ENCODE results near the gene RTP2. TPM values are rescaled to one million over a fixed set of nuclear protein-coding genes. Genes with fewer than 3 reads are reported as not detected.

Gene RTP2
- polyA plus RNA-seq, 1 donor: not detected

DNA sequence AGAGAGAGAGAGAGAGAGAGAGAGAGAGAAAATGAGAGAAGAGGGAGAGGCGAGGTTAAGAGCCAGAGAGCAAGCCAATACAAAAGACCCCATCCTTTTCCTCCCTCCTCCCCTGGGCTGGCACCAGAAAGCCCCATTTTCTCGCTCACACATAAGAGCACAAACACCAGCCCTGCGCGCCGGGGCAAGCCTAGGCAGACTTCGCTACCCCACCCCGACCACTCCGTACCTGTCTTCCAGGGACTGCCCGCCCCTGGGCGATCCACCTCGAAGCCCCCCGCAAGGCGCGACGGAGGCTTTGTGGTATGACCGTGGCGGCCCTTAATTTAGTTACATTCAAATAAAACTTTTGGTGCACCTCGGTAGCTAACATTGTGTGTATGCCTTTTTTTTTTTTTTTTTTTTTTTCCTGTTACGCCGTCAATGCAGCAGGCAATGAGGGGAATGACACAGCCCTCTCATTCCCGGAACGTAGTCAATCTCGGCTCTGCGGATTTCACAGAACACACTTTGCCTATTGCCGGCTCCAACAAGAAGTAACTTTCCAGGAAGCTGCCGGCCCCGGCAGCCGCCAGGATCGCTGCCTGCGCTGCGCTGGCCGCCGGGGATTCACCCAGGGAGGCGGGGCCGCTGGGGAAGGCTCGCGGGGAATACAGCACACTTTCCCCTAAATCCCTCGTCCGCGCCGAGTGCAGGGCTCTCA lies 35.2 kb upstream of the RTP2 start:
- Histone ChIP-seq H3K27ac (ENCODE audit: low read length) (peak overlapping the region; percentile 72), H3K9me3 (ENCODE audit: control insufficient read depth, low read depth, low read length) (no peaks in the 10 kb centered on the region), H3K27me3 (ENCODE audit: control insufficient read depth, insufficient read depth, low read length) (no peaks in the 10 kb centered on the region), H3K4me1 (ENCODE audit: control insufficient read depth, insufficient read depth, low read length) (peaks cover 12% of the 10 kb centered on the region), H3K4me3 (ENCODE audit: low read length) (peak overlapping the region; percentile 73), H3K36me3 (ENCODE audit: control insufficient read depth, insufficient read depth, low read length) (no peaks in the 10 kb centered on the region)
- DNase-seq: peak; percentile 41 to 73
- WGBS (ENCODE audit: insufficient coverage, low lambda C conversion rate): no CpG with 5 or more reads among the region's 41 CpGs

DNA sequence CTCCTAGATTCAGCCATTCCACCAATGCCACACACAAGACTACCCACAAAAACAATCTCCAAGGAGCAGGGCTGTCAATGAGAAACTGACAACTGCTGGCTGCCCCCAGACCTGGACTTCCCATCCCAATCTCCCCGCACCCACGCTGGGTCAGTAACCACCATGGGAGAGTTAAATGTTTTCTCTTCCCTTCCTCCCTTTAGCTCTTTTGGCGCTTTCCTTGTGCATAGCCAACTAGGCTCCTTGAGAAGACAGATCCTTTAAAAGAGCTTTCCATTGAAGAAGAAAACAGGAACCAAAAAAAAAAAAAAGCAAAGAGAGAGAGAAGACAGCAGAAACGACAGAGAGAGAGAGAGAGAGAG lies 34.6 kb upstream of the RTP2 start:
- WGBS (ENCODE audit: insufficient coverage, low lambda C conversion rate): no CpG with 5 or more reads among the region's 4 CpGs
- DNase-seq: peak in 1 of 2 donors; percentile 11
- no peak overlapping the region for H3K27ac ChIP-seq (ENCODE audit: low read length)

DNA sequence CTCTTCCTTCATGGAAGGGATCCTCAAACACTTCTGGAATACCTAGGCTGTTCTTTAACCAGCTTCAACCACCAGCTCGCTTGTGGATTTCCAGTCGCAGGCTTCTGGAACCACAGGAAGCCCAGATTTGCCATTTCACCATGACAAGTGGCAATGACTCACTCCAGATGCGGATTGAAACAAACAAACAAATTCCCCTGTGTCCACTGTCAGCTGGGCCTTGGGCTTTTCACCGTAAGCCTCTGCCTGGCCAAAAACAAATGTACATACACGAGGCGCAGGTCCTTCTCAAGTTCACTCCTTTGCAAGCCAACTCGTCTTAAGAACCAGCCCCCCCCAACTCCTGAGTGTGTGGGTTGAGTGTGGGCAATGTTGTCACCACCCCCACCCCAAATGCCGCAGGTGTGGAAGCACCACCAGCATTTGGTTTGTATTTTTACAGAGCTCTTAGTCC lies 34.1 kb upstream of the RTP2 start:
- no CpG with 5 or more reads among the region's 8 CpGs for WGBS (ENCODE audit: insufficient coverage, low lambda C conversion rate)
- no peak overlapping the region for H3K27ac ChIP-seq (ENCODE audit: low read length)
- no peaks in the 10 kb centered on the region for H3K36me3 ChIP-seq (ENCODE audit: control insufficient read depth, insufficient read depth, low read length)
- no peaks in the 10 kb centered on the region for H3K9me3 ChIP-seq (ENCODE audit: control insufficient read depth, low read depth, low read length)
- H3K27me3 ChIP-seq (ENCODE audit: control insufficient read depth, insufficient read depth, low read length): no peaks in the 10 kb centered on the region
- no peak for DNase-seq
- H3K4me3 ChIP-seq (ENCODE audit: low read length): no peak overlapping the region
- peaks cover 8% of the 10 kb centered on the region for H3K4me1 ChIP-seq (ENCODE audit: control insufficient read depth, insufficient read depth, low read length)

More for the DNA sequence above, 34.6 kb upstream of the RTP2 start:
- no peaks in the 10 kb centered on the region for H3K9me3 ChIP-seq (ENCODE audit: control insufficient read depth, low read depth, low read length)
- peak overlapping the region; percentile 73 for H3K4me3 ChIP-seq (ENCODE audit: low read length)
- H3K27me3 ChIP-seq (ENCODE audit: control insufficient read depth, insufficient read depth, low read length): no peaks in the 10 kb centered on the region
- peaks cover 8% of the 10 kb centered on the region for H3K4me1 ChIP-seq (ENCODE audit: control insufficient read depth, insufficient read depth, low read length)
- no peaks in the 10 kb centered on the region for H3K36me3 ChIP-seq (ENCODE audit: control insufficient read depth, insufficient read depth, low read length)

DNA sequence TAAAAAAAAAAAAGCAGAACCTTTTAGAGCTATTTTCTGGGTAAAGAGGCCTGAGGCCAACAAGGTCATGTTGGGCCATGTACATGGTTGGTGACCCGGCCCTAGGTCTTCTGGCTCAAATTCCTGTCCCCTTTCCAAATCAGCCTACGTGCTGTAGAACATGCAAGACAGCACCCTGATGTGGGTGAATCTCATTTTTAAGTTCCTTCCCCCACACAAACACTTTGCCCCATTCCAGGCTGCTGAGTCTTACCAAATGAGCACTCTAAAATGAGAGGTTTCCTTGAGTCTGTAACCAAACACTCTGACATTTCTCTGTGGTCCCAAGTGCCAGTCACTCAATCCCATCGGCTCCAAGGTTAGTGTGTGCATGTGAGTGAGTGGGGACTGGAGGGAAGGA lies 33.5 kb upstream of the RTP2 start:
- WGBS (ENCODE audit: insufficient coverage, low lambda C conversion rate): no CpG with 5 or more reads among the region's 3 CpGs
- Histone ChIP-seq H3K9me3 (ENCODE audit: control insufficient read depth, low read depth, low read length) (no peaks in the 10 kb centered on the region), H3K36me3 (ENCODE audit: control insufficient read depth, insufficient read depth, low read length) (no peaks in the 10 kb centered on the region), H3K4me3 (ENCODE audit: low read length) (no peak overlapping the region), H3K27ac (ENCODE audit: low read length) (no peak overlapping the region), H3K4me1 (ENCODE audit: control insufficient read depth, insufficient read depth, low read length) (peaks cover 8% of the 10 kb centered on the region), H3K27me3 (ENCODE audit: control insufficient read depth, insufficient read depth, low read length) (no peaks in the 10 kb centered on the region)
- no peak for DNase-seq

DNA sequence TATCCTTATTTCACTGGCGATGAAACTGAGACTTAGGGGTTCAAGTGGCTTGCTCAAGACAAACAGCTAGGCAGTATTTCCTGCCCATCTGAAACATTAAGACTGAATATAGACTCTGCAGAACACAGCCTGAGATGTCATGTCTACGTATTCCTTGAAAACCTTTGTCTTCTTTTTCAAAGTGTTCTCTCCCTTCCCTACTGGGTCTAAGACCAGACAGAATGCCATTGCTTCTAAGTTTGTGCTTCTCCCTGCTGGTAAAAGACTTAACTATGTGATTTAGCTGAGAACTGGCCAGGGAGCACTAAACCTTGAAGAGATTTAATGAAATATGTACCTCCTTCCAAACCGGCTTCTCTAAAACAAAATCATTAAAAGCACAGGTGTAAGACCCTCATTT lies 33.0 kb upstream of the RTP2 start:
- H3K36me3 ChIP-seq (ENCODE audit: control insufficient read depth, insufficient read depth, low read length): no peaks in the 10 kb centered on the region
- no peak overlapping the region for H3K27ac ChIP-seq (ENCODE audit: low read length)
- no peak overlapping the region for H3K4me3 ChIP-seq (ENCODE audit: low read length)
- no peak for DNase-seq
- 100% methylated on average over 1 of the region's 3 CpGs for WGBS (ENCODE audit: insufficient coverage, low lambda C conversion rate)
- H3K27me3 ChIP-seq (ENCODE audit: control insufficient read depth, insufficient read depth, low read length): no peaks in the 10 kb centered on the region
- no peaks in the 10 kb centered on the region for H3K9me3 ChIP-seq (ENCODE audit: control insufficient read depth, low read depth, low read length)
- peaks cover 4% of the 10 kb centered on the region for H3K4me1 ChIP-seq (ENCODE audit: control insufficient read depth, insufficient read depth, low read length)

DNA sequence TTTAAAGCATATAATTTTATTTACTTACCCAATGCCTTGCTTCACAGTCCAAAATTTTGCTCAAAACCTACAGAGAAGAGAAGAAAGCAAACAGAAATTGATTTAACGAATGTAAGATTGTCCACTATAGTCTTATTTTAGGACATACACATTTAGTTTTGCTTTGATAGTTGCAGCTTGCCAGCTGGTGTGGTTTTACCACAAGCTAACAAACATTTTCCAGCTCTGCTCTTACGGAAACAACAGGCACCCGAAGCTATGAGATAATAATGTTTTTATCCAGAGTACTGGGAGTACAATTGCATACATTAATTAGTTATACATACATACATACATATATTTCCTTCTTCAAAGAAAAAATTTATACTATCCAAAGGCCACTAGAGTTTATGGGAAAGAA lies 32.5 kb upstream of the RTP2 start:
- no CpG with 5 or more reads among the region's 3 CpGs for WGBS (ENCODE audit: insufficient coverage, low lambda C conversion rate)
- no peaks in the 10 kb centered on the region for H3K4me1 ChIP-seq (ENCODE audit: control insufficient read depth, insufficient read depth, low read length)
- H3K36me3 ChIP-seq (ENCODE audit: control insufficient read depth, insufficient read depth, low read length): no peaks in the 10 kb centered on the region
- H3K4me3 ChIP-seq (ENCODE audit: low read length): no peak overlapping the region
- no peak overlapping the region for H3K27ac ChIP-seq (ENCODE audit: low read length)
- H3K9me3 ChIP-seq (ENCODE audit: control insufficient read depth, low read depth, low read length): no peaks in the 10 kb centered on the region
- DNase-seq: no peak
- no peaks in the 10 kb centered on the region for H3K27me3 ChIP-seq (ENCODE audit: control insufficient read depth, insufficient read depth, low read length)

DNA sequence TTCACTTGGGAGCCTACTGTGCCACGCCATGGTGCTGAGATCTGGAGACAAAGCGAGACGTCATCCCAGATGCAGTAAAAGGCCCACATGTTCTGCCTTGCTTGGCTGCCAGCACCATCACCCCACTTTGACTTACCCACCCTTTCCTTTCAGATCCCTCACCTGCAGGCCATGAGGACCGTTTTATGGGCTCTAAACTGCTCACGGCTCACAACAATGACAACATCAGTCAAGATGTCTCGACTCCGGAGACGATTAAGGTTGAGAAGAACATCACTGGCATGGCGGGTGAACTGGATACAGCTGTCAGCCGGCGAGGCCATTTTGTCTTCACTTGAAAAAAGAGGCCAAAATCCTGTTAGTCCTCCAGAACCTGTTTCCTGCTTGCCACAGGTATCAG lies 31.0 kb upstream of the RTP2 start:
- Histone ChIP-seq H3K27me3 (ENCODE audit: control insufficient read depth, insufficient read depth, low read length) (no peaks in the 10 kb centered on the region), H3K27ac (ENCODE audit: low read length) (no peak overlapping the region), H3K4me1 (ENCODE audit: control insufficient read depth, insufficient read depth, low read length) (peaks cover 2% of the 10 kb centered on the region), H3K4me3 (ENCODE audit: low read length) (no peak overlapping the region), H3K9me3 (ENCODE audit: control insufficient read depth, low read depth, low read length) (no peaks in the 10 kb centered on the region), H3K36me3 (ENCODE audit: control insufficient read depth, insufficient read depth, low read length) (peaks cover 10% of the 10 kb centered on the region)
- WGBS (ENCODE audit: insufficient coverage, low lambda C conversion rate): 90% methylated on average over 2 of the region's 11 CpGs
- DNase-seq: no peak

DNA sequence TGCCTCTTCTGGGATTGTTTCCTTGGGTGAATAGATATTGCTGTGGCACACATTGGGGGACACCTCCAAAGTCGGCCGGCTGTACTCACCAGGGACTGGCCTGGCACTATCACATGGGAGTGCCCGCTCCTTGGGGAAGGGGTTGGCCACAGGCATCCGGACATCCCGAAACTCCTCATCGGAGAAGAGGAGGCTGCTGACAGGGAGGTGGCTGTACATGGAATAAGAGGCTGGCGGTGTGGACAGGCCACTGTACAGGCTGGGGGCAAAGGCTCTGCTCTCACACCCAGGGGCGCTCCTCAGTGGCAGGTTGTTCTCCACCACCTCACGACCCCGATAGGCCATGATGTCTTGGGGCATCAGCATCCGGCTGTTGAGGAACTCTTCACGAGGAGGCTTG lies 27.2 kb upstream of the RTP2 start:
- Histone ChIP-seq H3K36me3 (ENCODE audit: control insufficient read depth, insufficient read depth, low read length) (peaks cover 35% of the 10 kb centered on the region), H3K27me3 (ENCODE audit: control insufficient read depth, insufficient read depth, low read length) (no peaks in the 10 kb centered on the region), H3K4me3 (ENCODE audit: low read length) (no peak overlapping the region), H3K9me3 (ENCODE audit: control insufficient read depth, low read depth, low read length) (no peaks in the 10 kb centered on the region), H3K4me1 (ENCODE audit: control insufficient read depth, insufficient read depth, low read length) (peaks cover 2% of the 10 kb centered on the region), H3K27ac (ENCODE audit: low read length) (no peak overlapping the region)
- DNase-seq: no peak
- 92% methylated on average over 2 of the region's 12 CpGs for WGBS (ENCODE audit: insufficient coverage, low lambda C conversion rate)

DNA sequence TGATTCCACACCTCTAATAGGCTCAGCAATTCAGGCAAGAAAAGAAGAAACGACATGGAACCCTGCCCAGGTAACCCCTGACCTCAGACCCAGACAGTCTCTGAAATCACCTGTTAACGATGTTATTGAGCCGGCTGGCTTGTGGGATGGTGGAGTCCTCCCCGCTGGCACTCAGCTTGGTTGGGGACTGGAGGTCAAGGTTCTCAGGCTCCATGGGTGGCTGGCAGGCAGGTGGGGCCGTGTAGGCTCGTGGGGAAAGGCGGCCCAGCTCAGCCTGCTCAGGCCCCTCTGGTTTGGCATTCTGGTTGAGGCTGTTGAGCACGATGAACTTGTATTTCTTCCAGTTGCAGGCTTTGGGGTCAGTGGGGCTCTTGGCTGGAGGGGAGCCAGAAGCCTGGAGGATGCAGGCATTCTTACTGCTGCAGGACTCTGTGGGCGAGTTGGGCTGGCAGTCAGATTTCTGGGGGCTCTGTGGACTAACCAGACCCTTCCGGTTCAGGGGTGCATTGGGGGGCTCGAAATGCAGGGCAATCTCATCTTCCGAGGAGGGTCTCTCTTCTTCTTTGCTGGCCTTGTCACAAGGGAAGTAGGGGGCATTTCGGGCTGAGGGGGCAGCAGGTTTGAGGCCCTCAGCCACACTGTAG lies 26.7 kb upstream of the RTP2 start:
- WGBS (ENCODE audit: insufficient coverage, low lambda C conversion rate): no CpG with 5 or more reads among the region's 13 CpGs
- no peak for DNase-seq
- H3K36me3 ChIP-seq (ENCODE audit: control insufficient read depth, insufficient read depth, low read length): peaks cover 37% of the 10 kb centered on the region

DNA sequence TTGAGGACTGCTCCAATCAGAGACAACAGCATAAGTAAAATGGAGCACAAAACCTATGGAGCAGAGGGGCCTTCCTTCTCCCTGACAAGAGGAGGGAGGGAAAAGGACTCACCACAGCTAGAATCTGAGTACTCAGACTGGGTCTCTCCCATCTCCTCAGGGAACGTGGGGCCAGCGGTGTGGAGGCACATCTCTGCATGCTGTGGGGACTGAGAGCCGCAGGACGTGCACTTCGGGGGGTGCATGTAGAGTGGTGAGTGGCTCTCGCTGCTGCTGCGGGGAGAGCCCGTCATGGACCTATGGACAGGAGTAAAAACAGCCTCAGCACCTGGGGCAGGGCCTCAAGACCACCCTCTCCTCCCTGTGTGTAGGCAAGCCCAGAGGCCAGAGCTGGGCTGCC lies 25.9 kb upstream of the RTP2 start:
- Histone ChIP-seq H3K9me3 (ENCODE audit: control insufficient read depth, low read depth, low read length) (no peaks in the 10 kb centered on the region), H3K4me1 (ENCODE audit: control insufficient read depth, insufficient read depth, low read length) (peaks cover 2% of the 10 kb centered on the region), H3K36me3 (ENCODE audit: control insufficient read depth, insufficient read depth, low read length) (peaks cover 37% of the 10 kb centered on the region), H3K27ac (ENCODE audit: low read length) (no peak overlapping the region), H3K27me3 (ENCODE audit: control insufficient read depth, insufficient read depth, low read length) (no peaks in the 10 kb centered on the region), H3K4me3 (ENCODE audit: low read length) (no peak overlapping the region)
- WGBS (ENCODE audit: insufficient coverage, low lambda C conversion rate): no CpG with 5 or more reads among the region's 8 CpGs
- no peak for DNase-seq

More for the DNA sequence above, 26.7 kb upstream of the RTP2 start:
- no peak overlapping the region for H3K27ac ChIP-seq (ENCODE audit: low read length)
- H3K9me3 ChIP-seq (ENCODE audit: control insufficient read depth, low read depth, low read length): no peaks in the 10 kb centered on the region
- peaks cover 2% of the 10 kb centered on the region for H3K4me1 ChIP-seq (ENCODE audit: control insufficient read depth, insufficient read depth, low read length)
- no peak overlapping the region for H3K4me3 ChIP-seq (ENCODE audit: low read length)
- no peaks in the 10 kb centered on the region for H3K27me3 ChIP-seq (ENCODE audit: control insufficient read depth, insufficient read depth, low read length)

DNA sequence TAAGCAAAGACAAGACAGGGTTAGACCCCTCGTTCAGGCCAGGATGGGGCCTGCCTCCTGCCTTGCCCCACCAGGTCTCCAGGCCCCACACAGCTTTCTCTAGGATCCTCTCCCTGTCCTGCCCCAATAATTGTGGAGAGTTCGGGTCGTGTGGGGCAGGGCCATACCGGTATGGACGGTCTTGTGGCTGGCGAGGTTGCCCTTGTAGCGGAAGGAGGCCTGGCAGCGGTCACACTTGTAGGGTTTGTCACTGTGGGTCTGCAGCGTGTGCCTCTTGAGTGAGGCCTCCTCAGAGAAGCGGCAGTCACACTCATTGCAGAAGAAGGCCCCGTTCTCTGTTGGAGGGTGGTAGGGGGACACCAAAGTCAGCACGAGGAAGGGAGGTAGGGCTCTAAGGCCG lies 24.2 kb upstream of the RTP2 start:
- Histone ChIP-seq H3K4me3 (ENCODE audit: low read length) (no peak overlapping the region), H3K9me3 (ENCODE audit: control insufficient read depth, low read depth, low read length) (no peaks in the 10 kb centered on the region), H3K36me3 (ENCODE audit: control insufficient read depth, insufficient read depth, low read length) (peaks cover 41% of the 10 kb centered on the region), H3K4me1 (ENCODE audit: control insufficient read depth, insufficient read depth, low read length) (peaks cover 2% of the 10 kb centered on the region), H3K27ac (ENCODE audit: low read length) (no peak overlapping the region), H3K27me3 (ENCODE audit: control insufficient read depth, insufficient read depth, low read length) (no peaks in the 10 kb centered on the region)
- no peak for DNase-seq
- WGBS (ENCODE audit: insufficient coverage, low lambda C conversion rate): no CpG with 5 or more reads among the region's 13 CpGs
